ENCODE measurements around the gene DENND5A.

Gene DENND5A

GRCh38 chr11:9138133-9138453, 127.1 kb downstream of the DENND5A start:
- in situ Hi-C loops (cut with HindIII; ENCODE audit: low sequenced_read_pairs), result no loop called here
- DNase-seq (ENCODE audit: low read depth, low spot score), result no peak
- TF ChIP-seq CTCF (IDR thresholded peaks at IDR 0.05; ENCODE audit: low read depth, low read length), result no peak
- no peak overlapping the region for H3K4me3 ChIP-seq (ENCODE audit: low read depth, low read length)

- in situ Hi-C loops (cut with HindIII; ENCODE audit: low sequenced_read_pairs), result no loop called here
- TF ChIP-seq CTCF (IDR thresholded peaks at IDR 0.05; ENCODE audit: low read depth, low read length), result peak; percentile 98
- H3K4me3 ChIP-seq (ENCODE audit: low read depth, low read length), result no peak overlapping the region
- DNase-seq (ENCODE audit: low read depth, low spot score), result peak; percentile 78
Observed at GRCh38 chr11:9137293-9138132, 127.6 kb downstream of the DENND5A start.

- H3K4me3 ChIP-seq (ENCODE audit: low read depth, low read length), result no peak overlapping the region
- DNase-seq (ENCODE audit: low read depth, low spot score), result no peak
- in situ Hi-C loops (cut with HindIII; ENCODE audit: low sequenced_read_pairs), result no loop called here
- TF ChIP-seq CTCF (IDR thresholded peaks at IDR 0.05; ENCODE audit: low read depth, low read length), result no peak
Observed at GRCh38 chr11:9136741-9137140, 128.4 kb downstream of the DENND5A start.

- H3K4me3 ChIP-seq (ENCODE audit: low read depth, low read length), result no peak overlapping the region
- in situ Hi-C loops (cut with HindIII; ENCODE audit: low sequenced_read_pairs), result no loop called here
- TF ChIP-seq CTCF (IDR thresholded peaks at IDR 0.05; ENCODE audit: low read depth, low read length), result no peak
- DNase-seq (ENCODE audit: low read depth, low spot score), result no peak
Observed at GRCh38 chr11:9133956-9134355, 131.2 kb downstream of the DENND5A start.

- in situ Hi-C loops (cut with HindIII; ENCODE audit: low sequenced_read_pairs), result no loop called here
- TF ChIP-seq CTCF (IDR thresholded peaks at IDR 0.05; ENCODE audit: low read depth, low read length), result no peak
- DNase-seq (ENCODE audit: low read depth, low spot score), result no peak
Observed at GRCh38 chr11:9132203-9132878, 132.8 kb downstream of the DENND5A start.

GRCh38 chr11:9130297-9130696, 134.9 kb downstream of the DENND5A start:
- TF ChIP-seq CTCF (IDR thresholded peaks at IDR 0.05; ENCODE audit: low read depth, low read length), result no peak
- DNase-seq (ENCODE audit: low read depth, low spot score), result no peak
- in situ Hi-C loops (cut with HindIII; ENCODE audit: low sequenced_read_pairs), result no loop called here
- no peak overlapping the region for H3K4me3 ChIP-seq (ENCODE audit: low read depth, low read length)

More at GRCh38 chr11:9132203-9132878, 132.8 kb downstream of the DENND5A start:
- H3K4me3 ChIP-seq (ENCODE audit: low read depth, low read length), result no peak overlapping the region

Data from astrocyte of the spinal cord (primary cell).